Hypothalamus (tissue), 51 donors: ENCODE results near the gene KLHL3.

ENCODE experiments used
- DNase-seq, 51 donors: peaks; one replicate each; lab custom pipeline; 2025; lab: John Stamatoyannopoulos, UW

KLHL3 gene

DNA sequence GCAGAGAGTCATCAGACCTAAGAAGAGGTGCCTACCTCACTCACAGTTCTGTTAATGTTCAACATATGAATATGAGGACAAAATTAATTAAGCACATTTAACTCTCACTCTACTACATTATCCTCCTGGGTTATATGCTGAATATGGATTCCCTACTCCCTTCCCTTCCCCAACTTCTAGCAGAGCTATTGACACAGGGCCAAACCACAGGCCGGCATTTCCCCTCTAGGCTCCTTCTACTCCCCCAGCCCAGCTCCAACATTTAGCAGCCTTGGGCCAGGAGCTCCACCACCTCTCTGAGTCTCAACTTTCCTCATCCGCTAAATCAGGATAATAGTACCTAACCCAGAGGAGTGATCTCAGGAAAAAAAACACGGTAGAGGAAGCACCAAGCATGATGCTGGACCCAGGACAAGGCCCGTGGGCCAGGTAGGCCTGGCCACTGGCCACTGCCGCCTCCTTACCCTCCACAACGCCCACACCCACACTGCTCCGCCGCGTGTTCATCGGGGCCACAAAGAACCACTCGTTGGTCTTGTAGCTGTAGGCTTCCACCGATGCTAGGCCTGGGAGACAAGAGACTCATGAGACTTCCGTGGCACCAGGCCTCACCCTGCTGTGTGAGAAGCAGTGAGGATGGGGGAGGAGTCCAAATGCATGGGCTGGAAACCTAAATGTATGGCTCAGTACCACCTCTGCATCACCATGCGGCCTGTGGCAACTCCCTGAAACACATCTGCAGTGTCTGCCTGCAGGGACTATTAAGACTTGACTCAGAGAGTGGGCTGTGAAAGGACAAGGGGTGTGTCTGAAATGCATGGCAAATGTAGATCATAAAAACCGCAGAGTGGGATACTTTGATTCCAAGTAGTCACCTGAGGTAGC, 98.8 kb downstream of the KLHL3 start:
- no peak for DNase-seq

DNA sequence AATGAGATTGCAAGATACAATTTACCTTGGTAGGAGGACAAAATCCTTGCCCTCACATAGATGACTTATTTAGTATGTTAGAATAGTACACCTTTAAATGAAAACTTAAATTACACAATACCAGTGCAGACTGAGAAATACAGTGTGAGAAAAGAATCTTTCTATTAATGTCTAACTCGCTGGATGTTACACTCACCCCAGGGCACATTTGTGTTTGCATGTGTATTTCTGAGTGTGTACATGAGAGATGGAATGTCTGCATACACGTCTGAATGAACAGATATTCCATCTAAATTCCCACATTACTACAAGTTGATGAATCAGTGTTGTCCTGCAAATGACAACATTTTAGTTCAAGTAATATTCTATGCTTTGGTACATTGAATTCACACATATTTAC, 99.8 kb downstream of the KLHL3 start:
- no peak for DNase-seq

DNA sequence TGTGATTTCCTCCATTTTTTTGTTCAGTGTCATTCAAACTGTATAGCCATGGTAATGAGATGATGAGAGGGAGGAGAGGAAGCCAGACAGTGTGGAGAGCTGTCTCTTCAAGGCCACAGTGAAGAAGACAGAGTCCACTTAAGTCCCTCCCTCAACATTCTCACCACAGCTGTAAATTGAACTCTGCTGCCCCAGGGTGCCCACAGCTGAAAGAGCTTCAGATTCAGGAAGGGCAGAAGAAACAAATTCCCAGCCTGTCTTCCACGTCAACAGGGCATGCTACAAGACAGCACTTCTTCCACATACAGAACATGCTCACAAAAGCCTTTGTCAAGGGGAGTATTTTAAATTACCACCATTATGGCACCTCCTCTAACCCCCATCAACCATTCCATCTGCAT, 100.4 kb downstream of the KLHL3 start:
- peak in 1 of 51 donors; percentile 20 for DNase-seq

DNA sequence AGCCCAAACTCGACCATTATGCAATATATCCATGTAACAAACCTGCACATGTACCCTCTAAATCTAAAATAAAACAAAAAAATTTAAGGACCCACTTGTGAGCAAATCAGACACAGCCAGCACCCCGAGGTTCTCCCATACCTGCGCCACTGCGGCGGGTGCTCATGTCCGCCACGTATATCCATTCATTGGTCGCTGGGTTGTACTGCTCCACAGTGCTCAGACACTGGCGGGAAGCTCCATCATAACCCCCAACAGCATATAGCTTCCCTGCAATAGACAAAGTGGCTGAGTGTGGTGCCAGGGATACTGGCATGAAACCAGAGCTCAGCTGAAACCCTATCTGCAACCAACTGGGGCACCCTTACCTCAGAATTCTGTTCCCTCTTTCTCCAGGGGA, 102.0 kb downstream of the KLHL3 start:
- no peak for DNase-seq

DNA sequence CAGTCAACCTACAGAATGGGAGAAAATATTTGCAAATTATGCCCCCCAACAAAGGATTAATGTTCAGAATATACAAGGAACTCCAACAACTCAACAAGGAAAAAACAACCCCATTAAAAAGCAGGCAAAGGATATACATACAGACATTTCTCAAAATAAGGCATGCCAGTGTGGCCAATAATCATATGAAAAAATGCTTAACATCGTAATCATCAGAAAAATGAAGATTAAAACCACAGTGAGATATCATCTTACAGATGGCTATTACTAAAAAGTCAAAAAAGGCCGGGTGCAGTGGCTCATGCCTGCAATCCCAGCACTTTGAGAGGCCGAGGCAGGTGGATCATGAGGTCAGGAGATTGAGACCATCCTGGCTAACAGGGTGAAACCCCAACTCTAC, 103.2 kb downstream of the KLHL3 start:
- DNase-seq = no peak

DNA sequence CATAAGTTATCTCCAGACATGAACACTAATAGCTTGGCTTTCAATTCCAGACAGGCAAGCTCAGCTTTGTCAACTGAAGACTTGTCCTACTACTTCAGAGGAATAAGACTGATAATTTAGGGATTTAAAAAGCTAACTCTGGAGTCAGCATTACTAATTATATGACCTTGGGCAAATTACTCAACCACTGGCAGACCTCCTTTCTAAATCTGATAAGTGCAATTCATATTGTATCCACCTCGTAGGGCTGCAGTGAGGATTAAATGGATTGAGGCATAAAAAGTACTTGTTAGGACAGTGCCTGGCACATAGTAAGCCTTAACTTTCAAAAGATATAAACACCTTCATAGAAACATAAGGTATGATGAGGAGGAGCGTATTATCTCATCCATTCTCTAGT, 104.4 kb downstream of the KLHL3 start:
- no peak for DNase-seq

DNA sequence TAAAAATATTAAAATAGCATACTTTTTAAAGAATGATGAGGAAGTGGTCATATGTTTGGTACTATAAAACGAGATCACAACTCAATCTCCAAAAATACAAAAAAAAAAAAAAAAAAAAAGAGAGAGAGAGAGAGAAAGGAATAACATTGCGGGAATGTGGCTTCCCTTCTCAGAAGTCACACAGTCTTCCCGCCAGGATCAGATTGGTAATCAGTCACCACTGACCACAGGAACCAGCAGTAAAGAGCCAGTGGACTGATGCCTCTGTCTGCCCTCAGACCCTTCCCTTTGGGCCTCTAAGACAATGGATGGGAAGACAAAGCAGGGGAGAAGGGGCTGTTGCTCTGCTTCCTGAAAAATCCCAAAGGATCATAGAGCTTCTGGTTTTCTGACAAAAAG, 104.9 kb downstream of the KLHL3 start:
- no peak for DNase-seq

DNA sequence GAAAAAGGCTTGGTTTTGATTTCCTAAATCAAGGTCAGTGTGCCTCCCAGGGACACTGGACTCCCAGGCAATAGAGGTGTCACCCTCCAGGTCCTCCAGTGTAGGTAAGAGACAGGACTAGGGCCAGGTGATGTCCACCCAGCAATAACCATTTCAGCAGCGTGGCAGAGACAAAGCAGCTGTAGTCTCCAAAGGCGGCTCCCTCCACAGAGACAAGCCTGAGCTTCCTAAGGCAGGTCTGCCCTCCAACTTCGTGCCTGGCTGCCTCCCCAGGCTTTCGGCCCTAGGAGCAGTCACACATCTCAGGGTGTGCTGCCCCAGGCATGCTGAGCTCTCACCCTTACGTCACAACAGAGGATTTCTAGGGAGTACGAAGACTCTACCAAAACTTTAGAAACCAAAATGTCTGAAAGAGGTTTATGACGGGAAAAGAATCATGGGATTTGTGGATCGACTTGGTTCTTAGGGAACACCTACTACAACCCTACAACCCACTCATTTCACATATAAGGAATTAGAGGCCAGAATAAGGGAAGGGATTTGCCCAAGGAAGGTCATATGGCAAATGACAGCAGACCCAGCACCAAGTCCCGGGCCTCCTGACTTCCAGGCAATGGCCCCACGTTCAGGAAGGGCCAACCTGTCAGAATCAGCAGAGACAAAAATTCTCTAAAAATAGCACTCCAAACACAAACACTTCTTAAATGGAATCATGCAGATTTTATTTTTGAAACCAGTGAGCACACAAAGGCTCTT, 105.5 kb downstream of the KLHL3 start:
- DNase-seq = no peak

DNA sequence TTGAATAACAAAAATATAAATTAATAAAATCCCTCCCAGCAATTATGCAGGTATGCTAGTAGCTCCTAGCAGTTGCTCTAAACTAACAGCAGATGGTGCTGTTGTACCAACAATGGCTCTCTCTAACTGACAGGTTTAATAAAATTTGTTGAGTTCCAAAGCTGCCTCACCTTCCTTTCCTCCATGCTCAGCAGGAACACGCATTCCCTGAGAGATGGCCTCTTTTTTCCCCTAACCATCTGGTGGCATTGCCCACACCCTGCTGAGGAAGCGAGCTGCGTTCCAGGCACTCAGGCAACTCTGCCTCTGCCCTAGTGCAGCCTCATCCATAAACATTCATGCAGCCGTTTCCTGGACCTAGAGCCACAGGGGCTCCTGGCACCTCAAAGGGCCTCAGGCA, 106.2 kb downstream of the KLHL3 start:
- DNase-seq = peak in 4 of 51 donors; percentile 15 to 62 (median 22)

DNA sequence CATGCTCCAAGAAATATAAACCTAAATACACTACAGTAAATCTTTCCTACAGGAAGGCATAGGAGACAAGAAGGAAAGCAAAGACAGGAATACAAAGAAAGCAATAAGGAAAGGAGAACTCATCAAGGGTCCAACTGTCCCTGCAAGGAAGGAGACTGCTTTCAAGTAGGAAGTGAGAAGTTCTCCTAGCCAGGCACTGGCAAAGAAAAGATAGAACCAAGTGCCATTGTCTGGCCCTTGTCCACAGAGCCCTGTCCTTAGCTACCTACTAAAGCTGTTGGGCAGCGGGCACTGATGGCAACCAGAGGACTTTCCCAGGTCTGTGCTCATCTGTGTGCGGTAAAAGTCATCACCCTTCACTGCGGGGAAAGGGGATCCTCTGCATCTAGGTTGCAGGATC, 108.2 kb downstream of the KLHL3 start:
- DNase-seq = no peak

DNA sequence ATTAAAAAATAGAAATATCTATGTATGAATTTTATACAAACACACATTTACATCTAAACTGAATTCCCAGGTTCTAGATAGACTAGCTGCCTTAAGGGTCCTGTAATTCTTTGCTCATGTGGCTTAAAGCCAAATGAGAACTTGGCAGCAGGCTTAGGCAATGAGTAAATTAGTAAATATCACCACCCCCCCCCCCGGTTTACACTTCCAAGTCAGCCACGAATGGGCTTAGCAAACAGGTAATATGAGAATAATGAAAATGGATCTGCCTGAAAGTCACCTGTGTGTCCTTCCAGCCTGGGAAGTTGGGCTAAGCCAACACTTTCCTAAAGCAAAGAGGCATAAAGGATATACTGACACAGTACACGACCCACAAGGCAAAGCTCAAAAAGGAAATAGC, 108.6 kb downstream of the KLHL3 start:
- DNase-seq = no peak

DNA sequence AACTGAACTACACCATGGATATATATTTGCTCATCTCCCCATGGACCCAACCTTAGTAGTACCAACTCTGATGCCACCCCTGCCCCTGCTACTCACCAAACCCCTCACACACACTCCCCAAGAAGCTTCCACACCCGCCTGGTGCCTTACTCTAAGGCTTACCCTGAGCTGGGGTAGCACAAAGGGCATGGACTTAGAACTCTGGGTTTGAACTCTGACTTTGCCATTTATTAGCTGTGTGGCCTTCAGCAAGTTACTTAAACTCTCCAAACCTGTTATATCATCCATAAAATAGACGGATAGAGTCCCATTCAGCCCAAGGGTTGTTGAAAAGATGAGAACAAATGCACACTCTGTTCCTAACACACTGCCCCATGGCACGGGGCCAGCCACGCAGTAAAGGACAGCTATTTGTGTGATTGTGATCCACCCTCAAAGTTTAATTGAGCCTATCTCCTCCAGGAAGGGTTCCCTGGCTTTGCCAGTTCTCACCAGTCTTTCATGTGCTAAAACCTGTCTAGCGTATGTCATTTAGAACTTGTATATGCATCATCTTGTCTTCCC, 111.0 kb downstream of the KLHL3 start:
- DNase-seq = peak in 1 of 51 donors; percentile 20

DNA sequence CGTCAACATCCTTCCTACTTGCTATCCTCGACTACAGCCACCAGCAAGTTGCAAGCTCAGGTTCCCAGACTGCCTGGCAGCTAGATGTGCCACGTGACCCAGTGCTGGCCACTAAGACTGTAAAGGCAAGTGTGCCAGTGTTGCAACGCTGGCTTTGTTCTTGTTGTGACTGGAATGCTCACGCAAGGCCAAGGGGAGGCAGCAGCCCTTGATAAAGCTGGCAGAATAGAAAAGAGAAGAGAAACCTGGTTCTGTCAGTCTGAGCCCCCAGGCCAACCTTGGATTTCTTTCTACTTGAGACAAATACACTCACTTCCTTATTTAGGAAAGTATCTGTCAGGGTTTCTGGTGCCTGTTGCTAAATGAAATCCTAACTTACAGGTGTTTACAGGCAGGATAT, 113.0 kb downstream of the KLHL3 start:
- DNase-seq = peak in 49 of 51 donors; percentile 17 to 93 (median 77)

DNA sequence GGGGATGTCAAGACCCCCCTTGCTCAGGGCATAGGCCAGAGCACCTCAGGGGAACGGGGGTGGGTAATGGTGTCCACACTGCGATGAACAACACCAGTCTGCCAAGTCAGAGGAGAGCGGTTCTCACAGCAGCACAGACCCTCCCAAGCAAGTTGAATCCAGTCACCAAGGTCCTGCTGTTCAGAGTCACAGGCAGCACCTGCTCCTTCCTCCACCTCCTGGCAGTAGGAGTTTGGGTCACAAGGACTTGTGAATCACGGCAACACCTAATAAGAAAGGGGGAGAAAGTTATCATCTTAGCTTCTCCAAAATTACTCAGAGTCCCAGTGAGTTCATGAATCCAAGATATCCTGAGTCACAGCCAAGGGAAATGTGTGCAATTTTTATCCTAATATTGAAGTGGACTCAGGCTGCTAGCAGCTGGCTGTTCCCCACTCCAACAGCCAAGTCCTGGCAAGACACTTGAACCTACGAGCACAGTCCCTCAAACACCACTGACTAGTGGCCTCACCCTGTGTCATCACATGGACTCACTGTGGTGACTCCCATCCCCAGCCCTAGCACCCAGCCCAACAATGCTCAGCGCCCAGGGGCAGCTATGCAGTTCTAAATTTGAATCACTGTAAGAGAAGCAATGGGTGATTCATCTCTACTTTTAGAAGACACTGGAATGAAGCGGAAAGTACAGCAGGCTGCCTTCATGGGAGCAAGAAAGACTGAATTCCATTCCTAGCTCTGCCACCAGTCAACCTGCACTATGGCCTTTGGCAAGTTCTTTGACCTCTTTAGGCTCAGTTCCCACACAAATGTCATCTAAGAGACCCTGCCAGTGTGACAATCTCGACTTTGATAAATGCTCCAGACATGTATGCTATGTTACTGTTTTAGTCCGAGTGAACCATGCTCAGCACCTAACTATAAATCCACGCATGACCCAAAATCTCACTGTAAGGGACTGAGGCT, 113.7 kb downstream of the KLHL3 start:
- peak in 1 of 51 donors; percentile 43 for DNase-seq

DNA sequence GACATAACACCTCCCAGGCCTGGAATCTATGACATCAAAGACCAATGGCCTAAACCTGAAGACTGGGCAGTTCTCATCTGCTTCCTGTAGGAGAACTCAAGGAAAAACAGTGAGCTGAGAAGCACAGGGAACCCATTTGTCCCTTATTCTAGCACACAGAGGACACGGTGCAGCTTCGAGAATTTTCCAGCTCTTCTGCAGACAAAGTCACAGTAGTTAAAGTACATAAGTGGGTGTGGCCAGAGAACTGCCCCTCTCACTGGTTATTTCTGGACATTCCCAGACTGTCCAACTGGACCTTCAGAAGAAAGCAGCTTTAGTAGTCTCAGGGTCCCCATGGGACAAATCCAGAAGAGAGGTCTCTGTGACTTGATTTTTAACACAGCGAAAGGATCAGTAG, 114.6 kb downstream of the KLHL3 start:
- no peak for DNase-seq

DNA sequence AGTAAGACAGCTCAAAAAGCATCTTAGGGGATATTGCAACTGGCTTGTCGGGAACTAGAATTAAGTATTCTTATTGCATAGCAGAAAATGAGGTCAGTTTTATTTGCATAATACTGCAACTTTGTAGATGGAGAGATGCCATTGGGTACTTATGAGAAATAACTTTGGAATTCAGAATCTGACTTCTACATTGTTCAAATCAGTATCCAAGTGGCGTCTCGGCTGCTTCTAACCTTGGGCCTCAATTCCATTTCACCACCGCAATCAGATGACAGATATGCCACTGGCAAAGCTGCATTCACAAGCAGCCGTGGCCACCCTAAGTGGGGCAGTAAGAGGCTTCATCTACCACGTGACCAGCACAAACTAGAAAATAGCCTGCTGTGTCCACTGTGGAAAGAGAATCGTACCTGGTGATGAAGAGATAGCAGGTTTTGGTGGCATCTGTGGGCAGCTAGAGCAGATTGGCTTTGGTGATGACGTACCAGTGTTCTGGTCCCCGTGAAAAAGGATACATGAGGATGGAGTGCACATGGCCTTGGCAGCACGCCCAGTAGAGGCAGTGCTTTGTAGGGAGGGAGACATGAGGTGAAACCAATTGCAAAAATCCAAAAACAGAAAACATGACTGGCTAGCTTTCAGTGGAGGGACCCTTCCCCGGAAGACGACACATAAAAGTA, 116.6 kb downstream of the KLHL3 start:
- peak in 28 of 51 donors; percentile 5 to 59 (median 38) for DNase-seq

DNA sequence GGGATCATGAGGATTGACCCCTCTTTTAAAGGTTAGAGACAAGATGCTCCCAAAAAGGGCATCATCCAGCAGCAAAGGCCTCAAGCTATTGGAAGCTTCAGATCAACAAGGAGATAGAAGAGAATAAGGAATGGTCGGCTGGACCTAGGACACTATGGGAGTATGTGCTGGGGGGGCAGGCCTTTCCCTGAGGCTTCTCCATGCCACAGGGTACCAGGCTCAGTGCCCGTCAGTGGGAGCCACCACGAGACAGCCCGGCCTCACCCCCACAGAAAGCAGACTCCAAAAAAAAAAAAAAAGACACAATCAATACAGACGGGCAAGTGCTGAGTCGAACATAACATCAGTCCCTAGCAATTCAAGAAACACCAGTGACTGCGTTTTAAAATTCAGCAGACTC, 117.4 kb downstream of the KLHL3 start:
- DNase-seq = no peak

DNA sequence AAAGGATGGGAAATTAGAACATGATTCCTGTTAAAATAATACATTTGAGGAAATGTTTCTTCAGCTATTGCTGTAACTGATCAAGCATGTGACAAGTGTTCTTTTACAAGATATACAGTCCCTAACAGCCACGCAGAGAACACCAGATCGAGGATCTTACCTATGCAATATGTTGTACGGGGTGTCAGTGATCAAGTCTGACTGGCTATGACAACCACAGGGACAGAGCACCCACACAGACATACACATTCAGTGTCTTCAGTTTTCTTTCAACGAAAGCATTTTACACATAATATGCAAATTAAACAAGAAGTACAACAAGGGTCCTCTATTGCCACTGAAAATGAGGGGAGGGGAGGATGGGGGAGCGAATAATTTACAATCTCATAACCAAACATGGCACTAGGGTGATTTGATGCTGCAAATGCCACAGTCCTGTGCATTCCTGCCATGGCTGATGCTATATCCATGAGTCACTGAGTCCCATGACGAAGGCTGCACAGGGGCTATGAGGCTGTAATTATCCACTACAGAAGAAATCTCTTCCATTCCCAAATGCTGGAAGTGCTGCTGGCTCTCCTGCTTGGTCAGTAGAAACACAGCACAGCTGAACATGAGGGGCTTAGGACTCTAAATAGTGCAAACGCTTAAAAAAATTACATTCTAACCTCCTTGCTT, 118.2 kb downstream of the KLHL3 start:
- DNase-seq = no peak

DNA sequence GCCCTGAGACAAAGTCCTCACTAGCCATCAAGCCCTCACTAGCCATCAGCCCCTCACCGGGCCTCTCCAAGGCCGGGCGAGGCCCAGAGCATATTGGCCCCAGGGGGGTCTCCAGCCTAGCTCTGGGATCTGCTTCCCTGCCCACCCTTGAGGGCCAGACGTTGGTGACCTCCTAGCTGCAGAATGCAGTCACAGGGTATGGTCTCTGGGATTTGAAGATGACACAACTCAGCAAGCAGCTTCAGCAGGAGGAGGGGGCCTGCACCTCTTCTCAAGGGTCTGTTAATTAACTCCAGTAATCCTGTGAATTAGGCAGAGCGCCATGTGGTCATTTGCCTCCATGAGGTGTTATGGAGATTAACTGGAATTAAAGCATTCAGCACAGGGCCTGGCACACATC, 119.8 kb downstream of the KLHL3 start:
- no peak for DNase-seq
